AG08396 (cell line): ENCODE data around the gene VGLL4.
"Not testable (repeated sequence)": the region's sequence is repeated elsewhere in the genome, so short reads cannot be mapped to it uniquely, and the experiment has no call there.

Experiments used
- DNase-seq: peaks from one replicate; pipeline ENCODE4 v3.0.0; 2012; ENCODE audit warnings: low spot score, mixed read lengths

Gene VGLL4, protein sequence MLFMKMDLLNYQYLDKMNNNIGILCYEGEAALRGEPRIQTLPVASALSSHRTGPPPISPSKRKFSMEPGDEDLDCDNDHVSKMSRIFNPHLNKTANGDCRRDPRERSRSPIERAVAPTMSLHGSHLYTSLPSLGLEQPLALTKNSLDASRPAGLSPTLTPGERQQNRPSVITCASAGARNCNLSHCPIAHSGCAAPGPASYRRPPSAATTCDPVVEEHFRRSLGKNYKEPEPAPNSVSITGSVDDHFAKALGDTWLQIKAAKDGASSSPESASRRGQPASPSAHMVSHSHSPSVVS

DNA sequence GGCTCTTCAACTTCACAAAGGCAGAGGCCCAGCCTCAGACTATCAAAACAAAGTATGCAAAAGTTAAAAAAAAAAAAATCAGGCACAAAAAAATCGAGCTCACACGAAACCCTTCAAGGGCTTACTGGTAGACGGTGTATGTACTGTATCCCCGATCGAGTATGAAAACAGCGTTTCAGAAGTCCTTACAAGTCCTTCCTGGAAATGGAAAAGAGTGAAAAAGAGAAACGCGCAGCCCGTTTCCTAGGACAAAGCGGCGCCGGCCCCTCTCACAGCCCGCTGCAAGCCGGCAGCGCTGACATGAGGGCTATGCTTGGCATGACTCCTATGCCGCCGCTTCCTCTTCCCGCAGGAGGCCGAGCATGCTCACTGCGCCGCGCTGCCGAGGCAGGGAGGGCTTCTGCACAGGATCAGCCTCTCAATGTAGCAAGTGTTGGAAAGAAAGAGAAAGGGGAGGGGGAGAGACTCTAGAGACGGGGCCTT lies at the start of gene VGLL4:
VGLL4 (minus strand) TSS at position 311 of the 483 bp plus-strand sequence. CDS start 397 bp downstream, outside the sequence.
- DNase-seq, result peak; percentile 83

DNA sequence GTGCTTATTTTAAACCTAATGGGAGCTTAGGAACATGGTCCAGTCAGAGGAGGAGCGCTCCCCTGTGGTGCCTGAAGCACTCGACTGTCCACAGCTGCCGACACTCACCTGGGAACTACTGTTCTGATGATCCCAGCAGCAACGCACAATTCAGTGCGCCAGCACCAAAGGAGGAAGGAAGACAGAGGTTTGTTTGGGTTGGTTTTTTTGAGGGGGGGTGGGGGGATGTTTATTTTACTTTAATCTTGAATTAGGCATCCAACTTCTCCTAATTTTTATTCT lies 48.8 kb upstream of the VGLL4 start:
- no peak for DNase-seq

- no peak for DNase-seq
Observed at GRCh38 chr3:11691767-11692531, 48.2 kb upstream of the VGLL4 start.

DNA sequence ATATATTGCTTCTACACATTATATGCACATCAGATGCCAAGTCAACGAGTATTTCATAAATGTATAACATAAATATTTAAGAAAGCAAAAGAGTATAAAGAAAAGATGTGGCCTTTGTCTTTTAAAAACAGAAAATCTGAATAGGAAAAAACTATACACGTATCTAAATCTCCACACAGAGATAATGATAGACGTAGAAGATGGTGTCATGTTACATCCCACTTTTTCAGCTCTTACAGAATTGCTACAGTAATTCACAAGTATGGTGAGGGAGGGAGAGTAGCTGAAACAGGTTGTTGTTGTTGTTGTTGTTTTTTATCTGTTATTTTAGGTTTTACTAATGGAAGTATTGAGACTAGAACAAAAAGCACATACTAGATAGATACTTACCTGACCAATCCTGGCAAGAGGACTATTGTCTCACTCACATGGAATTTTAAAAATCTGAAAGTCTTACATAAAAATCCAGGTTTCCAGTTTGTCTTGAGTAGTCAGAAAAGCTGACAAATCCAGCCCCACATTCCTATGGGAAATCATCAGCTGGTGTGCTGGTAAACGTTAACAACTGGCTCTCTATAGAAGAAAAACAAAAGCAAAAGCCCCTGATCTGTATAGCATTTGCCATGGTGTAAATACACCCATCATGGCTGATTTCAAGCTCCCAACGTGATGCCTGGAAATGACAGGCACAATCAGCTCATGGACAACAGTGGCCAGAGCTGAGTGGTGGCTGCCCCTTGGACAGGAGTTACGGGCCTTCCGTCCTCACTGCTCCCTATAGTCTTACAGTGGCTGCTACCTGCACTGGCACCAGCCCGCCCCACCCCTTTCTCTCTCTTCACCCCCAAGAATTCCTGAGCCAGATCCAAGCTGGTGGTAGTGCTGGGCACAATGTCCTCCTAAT lies 47.4 kb upstream of the VGLL4 start:
- DNase-seq, result peak; percentile 22

- no peak for DNase-seq
Observed at GRCh38 chr3:11689749-11690148, 46.0 kb upstream of the VGLL4 start.

DNA sequence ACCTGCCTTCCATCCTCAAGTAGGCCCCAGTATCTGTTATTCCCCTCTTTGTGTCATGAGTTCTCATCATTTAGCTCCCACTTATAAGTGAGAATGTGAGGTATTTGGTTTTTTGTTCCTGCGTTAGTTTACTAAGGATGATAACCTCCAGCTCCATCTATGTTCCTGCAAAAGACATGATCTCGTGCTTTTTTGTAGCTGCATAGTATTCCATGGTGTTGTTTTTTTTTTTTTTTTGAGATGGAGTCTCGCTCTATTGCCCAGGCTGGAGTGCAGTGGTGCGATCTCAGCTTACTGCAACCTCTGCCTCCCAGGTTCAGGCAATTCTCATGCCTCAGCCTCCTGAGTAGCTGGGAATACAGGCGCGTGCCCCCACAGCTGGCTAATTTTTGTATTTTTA lies 41.3 kb upstream of the VGLL4 start:
- DNase-seq, result not testable (repeated sequence)

DNA sequence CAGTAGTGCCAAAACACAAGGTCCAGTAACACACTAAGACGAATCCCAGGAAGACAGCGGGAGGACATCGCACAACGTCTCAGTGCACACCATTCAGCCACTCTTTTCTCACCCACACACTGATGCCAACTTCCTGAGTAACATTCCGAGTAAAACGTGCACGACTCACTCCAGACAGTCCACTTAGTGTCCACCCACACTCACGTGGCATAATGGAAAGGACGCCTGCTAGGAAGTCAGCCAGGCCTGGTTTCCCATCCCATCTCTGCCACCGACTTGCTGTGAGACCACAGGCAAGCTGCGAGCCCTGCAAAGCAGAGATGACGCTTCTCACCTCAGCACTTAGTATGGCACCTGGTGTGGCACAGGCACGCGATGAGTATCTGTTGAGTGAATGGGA lies 36.8 kb upstream of the VGLL4 start:
- no peak for DNase-seq

DNA sequence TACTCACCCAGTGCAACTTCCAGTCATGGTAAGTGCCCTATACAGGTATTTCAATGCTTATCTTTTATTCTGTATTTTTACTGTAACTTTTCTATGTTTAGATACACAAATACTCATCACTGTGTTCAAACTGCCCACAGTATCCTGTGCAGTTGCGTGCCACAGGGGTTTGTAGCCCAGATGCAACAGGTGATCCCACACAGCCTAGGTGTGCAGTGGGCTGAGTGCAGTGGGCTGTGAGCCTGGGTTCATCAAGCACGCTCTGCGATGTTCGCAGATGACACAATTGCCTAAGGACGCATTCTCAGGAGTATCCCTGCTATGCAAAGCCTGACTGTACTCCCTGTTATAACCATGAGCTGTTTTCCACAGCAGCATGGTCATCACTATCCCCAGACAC lies 36.2 kb upstream of the VGLL4 start:
- no peak for DNase-seq

- DNase-seq, result no peak
Observed at GRCh38 chr3:11672363-11672762, 28.6 kb upstream of the VGLL4 start.

DNA sequence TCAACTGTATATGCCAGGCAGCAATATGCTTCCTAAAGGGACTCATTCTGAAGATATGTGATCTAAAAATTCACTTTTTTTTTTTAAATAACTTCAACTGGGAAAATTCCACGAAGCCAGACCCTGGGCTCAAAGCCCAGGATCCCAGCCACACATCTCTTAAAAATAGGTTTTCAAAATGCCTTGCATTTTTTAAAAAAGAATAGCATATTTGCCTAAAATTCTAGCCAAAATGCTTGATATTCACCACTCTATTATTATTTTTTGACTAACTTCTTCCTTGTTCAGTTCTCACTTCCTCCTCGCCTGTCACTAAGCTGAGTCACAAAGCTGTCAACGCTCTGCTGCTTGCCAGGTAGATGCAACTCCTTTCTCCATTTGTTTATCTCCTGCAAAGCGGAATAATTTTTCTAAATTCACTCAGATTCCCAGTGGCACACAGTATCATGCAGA lies 28.0 kb upstream of the VGLL4 start:
- peak; percentile 45 for DNase-seq

DNA sequence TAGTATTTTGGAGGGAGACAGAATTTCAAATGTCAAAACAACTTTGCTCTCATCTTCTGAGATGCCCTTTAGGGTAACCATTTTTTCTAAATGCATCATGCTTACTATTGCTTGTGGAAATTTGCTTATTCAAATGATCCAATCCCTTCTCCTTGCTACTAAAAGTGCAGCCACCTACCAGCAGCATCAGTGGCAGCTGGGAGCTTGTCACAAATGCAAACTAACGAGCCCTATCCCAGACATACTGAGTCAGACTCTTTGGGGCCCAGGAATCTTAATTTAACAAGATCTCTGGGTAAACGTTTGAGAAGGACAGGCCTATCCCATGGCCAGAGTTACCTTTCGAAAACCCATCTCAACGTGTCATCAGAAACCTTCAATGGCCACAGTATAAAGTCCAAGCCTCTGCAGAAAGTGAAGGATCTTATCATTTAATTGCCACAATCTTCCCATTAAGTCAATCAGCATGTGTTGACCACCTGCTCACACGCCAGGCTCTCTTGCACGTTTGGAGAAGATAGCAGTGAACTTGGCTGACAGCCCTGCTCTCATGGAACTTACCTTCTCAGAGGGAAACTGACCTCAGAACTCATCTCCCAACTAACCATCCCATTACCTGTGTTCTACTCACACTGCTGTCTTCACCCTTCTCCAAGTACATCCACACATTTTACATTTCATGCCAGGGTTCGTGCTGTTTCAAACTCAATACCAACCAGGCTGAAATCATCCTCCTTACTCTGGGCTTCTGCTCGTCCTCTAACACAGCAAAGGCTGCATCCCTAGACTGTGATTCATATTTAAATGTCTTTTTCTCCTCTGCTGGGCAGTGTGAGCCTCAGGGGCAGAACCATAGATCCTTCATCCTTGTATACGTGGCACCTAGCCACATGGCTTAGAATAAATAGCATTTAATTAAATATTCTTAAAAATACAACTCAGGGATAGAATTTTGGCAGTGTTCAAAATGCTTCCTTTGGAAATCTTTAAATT lies 24.8 kb upstream of the VGLL4 start:
- DNase-seq, result no peak

- DNase-seq, result no peak
Observed at GRCh38 chr3:11665331-11665730, 21.6 kb upstream of the VGLL4 start.

GRCh38 chr3:11662392-11662990 lies 18.8 kb upstream of the VGLL4 start:
- no peak for DNase-seq

- peak; percentile 54 for DNase-seq
Observed at GRCh38 chr3:11661827-11662226, 18.1 kb upstream of the VGLL4 start.

GRCh38 chr3:11661052-11661656 lies 17.4 kb upstream of the VGLL4 start:
- DNase-seq, result no peak

DNA sequence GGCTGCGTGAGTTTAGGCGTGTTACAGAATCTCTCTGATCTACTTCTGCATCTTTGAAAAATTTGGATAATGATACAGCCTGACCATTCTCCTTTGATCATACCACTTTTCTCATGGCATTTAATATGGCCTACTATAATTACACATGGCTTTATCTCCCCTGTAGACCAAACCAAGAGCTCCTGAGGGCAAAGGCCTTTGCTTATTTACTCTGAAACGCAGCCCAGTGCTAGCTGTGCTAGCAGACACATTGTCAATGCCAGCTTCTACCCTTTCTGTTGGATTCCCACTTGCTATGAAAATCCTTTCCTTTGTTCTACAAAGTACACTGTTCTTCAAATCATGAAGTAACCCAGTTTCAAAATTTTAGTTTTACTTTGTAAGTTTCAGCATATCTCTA lies 16.5 kb upstream of the VGLL4 start:
- DNase-seq, result no peak

- no peak for DNase-seq
Observed at GRCh38 chr3:11658180-11658579, 14.5 kb upstream of the VGLL4 start.

DNA sequence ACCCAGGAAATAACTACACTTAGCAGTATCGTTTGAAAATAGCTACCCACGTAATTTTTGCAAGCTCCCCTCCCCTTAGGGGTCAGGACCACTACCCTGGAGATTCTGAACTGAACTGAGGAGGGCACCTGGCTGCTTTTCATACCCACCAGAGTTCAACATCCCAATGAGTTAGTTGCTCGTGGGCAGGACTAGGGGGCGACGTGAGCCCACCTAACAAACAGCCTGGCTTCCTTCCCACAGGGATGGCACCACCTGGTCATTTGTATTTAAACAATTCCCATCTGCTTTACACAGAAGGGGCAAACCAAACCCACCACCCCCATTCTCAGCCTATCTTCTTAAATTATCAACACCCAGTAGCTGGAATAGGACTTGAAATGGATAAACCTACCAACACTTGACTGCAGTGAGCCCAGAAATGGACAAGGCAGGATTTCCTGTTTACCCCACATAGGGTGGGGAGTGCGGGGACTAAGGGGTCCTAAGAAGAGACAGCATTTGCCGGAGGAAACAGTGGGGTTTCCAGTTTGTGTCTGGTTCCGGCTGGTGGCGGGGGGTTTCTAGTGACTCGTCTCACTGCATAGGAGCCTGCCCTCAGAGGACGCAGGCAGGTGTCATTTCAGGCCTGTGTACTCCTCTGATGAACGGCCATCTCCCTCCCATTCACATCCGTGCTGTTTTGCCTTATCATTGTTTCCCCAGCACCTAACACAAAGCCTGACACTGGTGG lies 11.6 kb upstream of the VGLL4 start:
- DNase-seq, result no peak

DNA sequence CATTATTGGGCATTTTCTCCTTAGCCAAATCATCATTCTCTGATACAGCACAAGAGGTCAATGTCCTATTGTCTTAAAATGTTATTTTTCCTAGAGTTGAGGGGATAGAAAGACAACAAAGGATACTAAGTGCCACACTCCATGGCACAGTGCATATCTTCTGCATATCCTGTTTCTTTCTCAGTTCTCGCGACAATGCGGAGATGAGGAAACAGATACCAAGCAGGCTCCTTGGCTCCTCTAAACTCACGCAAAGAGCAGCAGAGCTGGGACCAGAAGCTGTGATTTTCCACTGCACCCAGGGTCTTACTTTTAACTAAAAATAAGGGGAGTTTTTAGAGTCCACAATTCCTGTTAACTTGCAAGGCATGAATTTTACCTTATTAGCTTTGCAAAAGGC lies 10.5 kb upstream of the VGLL4 start:
- no peak for DNase-seq
